A673 (cell line): ENCODE measurements around the gene FUT8.

Experiments
- EZH2 ChIP-seq: fragments of 200-600 bp; sonication (generic); IDR thresholded peaks from 2 replicates; pipeline ENCODE4 v1.6.1; 2017; ENCODE audit warnings: borderline replicate concordance, low read depth, mild to moderate bottlenecking, mixed read lengths, antibody characterized with exemption, low read length; ENCODE audit not compliant: poor library complexity, severe bottlenecking
- TF ChIP-seq, protein P1 (sequence below): fragments of 300-800, 200-600 bp; sonication (generic); conservative IDR thresholded peaks from 2 replicates; pipeline ENCODE4 v1.5.1; 2017; ENCODE audit warnings: low read depth, mild to moderate bottlenecking, antibody characterized with exemption, low read length, moderate library complexity, mixed read lengths

DNA sequence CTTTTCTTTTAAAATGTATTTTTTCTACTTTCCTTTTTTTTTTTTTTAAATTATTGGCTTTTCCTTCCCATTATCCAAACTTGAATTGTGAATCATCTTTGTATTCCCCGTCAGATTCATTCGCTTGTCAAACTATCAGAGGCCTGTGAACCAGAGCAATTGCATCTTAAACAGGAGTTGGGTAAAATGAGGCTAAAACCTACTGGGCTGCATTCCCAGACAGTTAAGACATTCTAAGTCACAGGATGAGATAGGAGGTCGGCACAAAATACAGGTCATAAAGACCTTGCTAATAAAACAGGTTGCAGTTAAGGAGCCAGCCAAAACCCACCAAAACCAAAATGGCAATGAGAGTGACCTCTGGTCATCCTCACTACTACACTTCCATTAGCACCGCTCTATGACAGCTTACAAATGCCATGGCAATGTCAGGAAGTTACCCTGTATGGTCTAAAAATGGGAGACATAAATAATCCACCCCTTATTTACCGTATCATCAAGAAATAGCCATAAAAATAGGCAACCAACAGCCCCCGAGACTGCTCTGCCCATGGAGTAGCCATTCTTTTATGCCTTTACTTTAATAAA lies 19.9 kb downstream of the FUT8 start:
- TF ChIP-seq, protein P1, sequence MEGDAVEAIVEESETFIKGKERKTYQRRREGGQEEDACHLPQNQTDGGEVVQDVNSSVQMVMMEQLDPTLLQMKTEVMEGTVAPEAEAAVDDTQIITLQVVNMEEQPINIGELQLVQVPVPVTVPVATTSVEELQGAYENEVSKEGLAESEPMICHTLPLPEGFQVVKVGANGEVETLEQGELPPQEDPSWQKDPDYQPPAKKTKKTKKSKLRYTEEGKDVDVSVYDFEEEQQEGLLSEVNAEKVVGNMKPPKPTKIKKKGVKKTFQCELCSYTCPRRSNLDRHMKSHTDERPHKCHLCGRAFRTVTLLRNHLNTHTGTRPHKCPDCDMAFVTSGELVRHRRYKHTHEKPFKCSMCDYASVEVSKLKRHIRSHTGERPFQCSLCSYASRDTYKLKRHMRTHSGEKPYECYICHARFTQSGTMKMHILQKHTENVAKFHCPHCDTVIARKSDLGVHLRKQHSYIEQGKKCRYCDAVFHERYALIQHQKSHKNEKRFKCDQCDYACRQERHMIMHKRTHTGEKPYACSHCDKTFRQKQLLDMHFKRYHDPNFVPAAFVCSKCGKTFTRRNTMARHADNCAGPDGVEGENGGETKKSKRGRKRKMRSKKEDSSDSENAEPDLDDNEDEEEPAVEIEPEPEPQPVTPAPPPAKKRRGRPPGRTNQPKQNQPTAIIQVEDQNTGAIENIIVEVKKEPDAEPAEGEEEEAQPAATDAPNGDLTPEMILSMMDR, result no peak
- no peak for TF ChIP-seq EZH2
